KMS-11 (cell line): ENCODE data around the gene SDC4.

Experiments
- H2AFZ ChIP-seq: fragments of 200-600 bp; sonication (generic); 2 replicates; pipeline ENCODE4 v1.6.1; 2016; ENCODE audit warnings: antibody characterized with exemption, mixed run types, low read depth
- H3K27ac ChIP-seq: fragments of 200-600 bp; sonication (generic); 2 replicates; pipeline ENCODE4 v1.6.1; 2016; ENCODE audit warnings: mild to moderate bottlenecking, mixed run types
- H3K27me3 ChIP-seq: fragments of 200-600 bp; sonication (generic); 2 replicates; pipeline ENCODE4 v1.6.1; 2017; ENCODE audit warnings: mild to moderate bottlenecking, low read depth, mixed run types, moderate library complexity; ENCODE audit not compliant: insufficient read depth
- H3K36me3 ChIP-seq: fragments of 200-600 bp; sonication (generic); 2 replicates; pipeline ENCODE4 v1.6.1; 2017; ENCODE audit warnings: mild to moderate bottlenecking, mixed run types; ENCODE audit not compliant: insufficient read depth
- H3K4me1 ChIP-seq: fragments of 200-600 bp; sonication (generic); 2 replicates; pipeline ENCODE4 v1.6.1; 2016; ENCODE audit warnings: mild to moderate bottlenecking, low read depth, mixed run types; ENCODE audit not compliant: poor library complexity, severe bottlenecking
- H3K4me2 ChIP-seq: fragments of 200-600 bp; sonication (generic); 2 replicates; pipeline ENCODE4 v1.7.0; 2016; ENCODE audit warnings: mild to moderate bottlenecking, mixed run types
- H3K4me3 ChIP-seq: fragments of 200-600 bp; sonication (generic); IDR thresholded peaks from 2 replicates; pipeline ENCODE4 v1.6.1; 2017; ENCODE audit warnings: low read depth, low read length, mixed read lengths; ENCODE audit not compliant: insufficient read depth
- H3K79me2 ChIP-seq: fragments of 200-600 bp; sonication (generic); 2 replicates; pipeline ENCODE4 v1.6.1; 2016; ENCODE audit warnings: low read depth, mixed run types; ENCODE audit not compliant: insufficient read depth
- H3K9ac ChIP-seq: fragments of 200-600 bp; sonication (generic); 2 replicates; pipeline ENCODE4 v1.6.1; 2016; ENCODE audit warnings: mild to moderate bottlenecking, mixed run types
- H4K20me1 ChIP-seq: fragments of 200-600 bp; sonication (generic); 2 replicates; pipeline ENCODE4 v1.6.1; 2016; ENCODE audit warnings: mild to moderate bottlenecking, mixed run types; ENCODE audit not compliant: insufficient read depth
- TF ChIP-seq, protein P1 (sequence below): fragments of 200-600 bp; sonication (generic); conservative IDR thresholded peaks from 2 replicates; pipeline ENCODE4 v1.6.1; 2017; ENCODE audit warnings: low read depth, mild to moderate bottlenecking, antibody characterized with exemption, low read length, moderate library complexity, mixed read lengths

SDC4 gene

GRCh38 chr20:45363611-45364492 lies 15.6 kb upstream of the SDC4 start:
- TF ChIP-seq, protein P1, sequence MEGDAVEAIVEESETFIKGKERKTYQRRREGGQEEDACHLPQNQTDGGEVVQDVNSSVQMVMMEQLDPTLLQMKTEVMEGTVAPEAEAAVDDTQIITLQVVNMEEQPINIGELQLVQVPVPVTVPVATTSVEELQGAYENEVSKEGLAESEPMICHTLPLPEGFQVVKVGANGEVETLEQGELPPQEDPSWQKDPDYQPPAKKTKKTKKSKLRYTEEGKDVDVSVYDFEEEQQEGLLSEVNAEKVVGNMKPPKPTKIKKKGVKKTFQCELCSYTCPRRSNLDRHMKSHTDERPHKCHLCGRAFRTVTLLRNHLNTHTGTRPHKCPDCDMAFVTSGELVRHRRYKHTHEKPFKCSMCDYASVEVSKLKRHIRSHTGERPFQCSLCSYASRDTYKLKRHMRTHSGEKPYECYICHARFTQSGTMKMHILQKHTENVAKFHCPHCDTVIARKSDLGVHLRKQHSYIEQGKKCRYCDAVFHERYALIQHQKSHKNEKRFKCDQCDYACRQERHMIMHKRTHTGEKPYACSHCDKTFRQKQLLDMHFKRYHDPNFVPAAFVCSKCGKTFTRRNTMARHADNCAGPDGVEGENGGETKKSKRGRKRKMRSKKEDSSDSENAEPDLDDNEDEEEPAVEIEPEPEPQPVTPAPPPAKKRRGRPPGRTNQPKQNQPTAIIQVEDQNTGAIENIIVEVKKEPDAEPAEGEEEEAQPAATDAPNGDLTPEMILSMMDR: no peak
- Histone ChIP-seq H3K4me2 (peak overlapping the region; percentile 92), H3K79me2 (peaks cover 13% of the 10 kb centered on the region), H3K4me3 (no peak overlapping the region), H3K4me1 (peaks cover 42% of the 10 kb centered on the region), H4K20me1 (no peaks in the 10 kb centered on the region), H2AFZ (peak overlapping the region; percentile 83), H3K9ac (peak overlapping the region; percentile 80; the same call in 1 of the 2 replicates), H3K36me3 (no peaks in the 10 kb centered on the region), H3K27ac (peak overlapping the region; percentile 69; the same call in 1 of the 2 replicates), H3K27me3 (no peaks in the 10 kb centered on the region)

DNA sequence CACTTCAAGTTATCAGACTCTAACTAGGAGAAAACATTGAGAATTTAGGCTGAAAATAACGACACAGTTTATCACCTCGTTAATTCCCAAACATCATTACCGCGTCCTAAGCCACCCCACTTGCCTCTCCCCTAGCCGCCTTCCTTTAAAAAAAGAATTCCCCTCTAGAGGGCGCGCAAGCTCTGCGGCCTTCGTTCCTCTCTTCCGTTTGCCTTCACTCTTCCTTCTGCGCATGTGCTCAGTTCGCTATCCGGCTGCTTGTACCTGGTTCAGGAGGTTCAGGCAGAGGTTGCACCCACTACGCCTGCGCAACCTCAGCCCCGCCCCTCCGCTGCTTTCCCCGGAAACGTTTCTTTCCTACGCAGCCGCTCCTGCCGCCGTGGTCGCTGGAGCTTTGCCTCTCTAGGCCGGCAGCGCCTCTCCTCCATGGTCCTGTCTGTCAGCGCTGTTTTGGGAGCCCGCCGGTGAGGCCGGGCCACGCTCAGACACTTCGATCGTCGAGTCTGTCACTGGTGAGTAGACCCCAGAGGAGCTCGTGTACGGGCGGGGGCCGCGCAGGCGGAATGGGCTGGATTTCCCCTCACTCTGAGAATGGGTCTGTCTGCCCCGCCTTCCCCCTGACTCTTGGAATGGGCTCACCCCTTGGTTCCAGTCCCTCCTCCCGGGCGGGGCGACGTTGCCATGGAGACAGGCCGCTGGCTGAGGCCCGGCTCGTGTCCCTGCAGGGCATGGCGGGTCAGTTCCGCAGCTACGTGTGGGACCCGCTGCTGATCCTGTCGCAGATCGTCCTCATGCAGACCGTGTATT lies 14.8 kb upstream of the SDC4 start, which contains the start of gene SYS1:
SYS1 (plus strand) TSS at position 353 of the 807 bp plus-strand sequence; CDS start at position 729, 376 bp downstream.
- Histone ChIP-seq H3K79me2 (peaks cover 13% of the 10 kb centered on the region), H3K9ac (peak within 1 kb of the TSS; percentile 80), H3K4me2 (peak within 1 kb of the TSS; percentile 92), H3K4me1 (peaks cover 34% of the 10 kb centered on the region), H3K36me3 (no peaks in the 10 kb centered on the region), H2AFZ (peak within 1 kb of the TSS; percentile 83), H3K27me3 (no peaks in the 10 kb centered on the region), H4K20me1 (no peaks in the 10 kb centered on the region), H3K4me3 (no peak within 1 kb of the TSS), H3K27ac (peak within 1 kb of the TSS; percentile 69)
- TF ChIP-seq, protein P1: peak; percentile 83

- H3K79me2 ChIP-seq: peaks cover 13% of the 10 kb centered on the region
- H3K4me2 ChIP-seq: no peak overlapping the region
- no peak overlapping the region for H3K9ac ChIP-seq
- H3K36me3 ChIP-seq: no peaks in the 10 kb centered on the region
- no peaks in the 10 kb centered on the region for H3K27me3 ChIP-seq
- TF ChIP-seq, protein P1: no peak
- H2AFZ ChIP-seq: no peak overlapping the region
- peaks cover 22% of the 10 kb centered on the region for H3K4me1 ChIP-seq
- no peaks in the 10 kb centered on the region for H4K20me1 ChIP-seq
- no peak overlapping the region for H3K27ac ChIP-seq
- H3K4me3 ChIP-seq: no peak overlapping the region
These were observed 13.6 kb upstream of the SDC4 start for GRCh38 chr20:45361793-45362192.

- TF ChIP-seq, protein P1: no peak
- Histone ChIP-seq H3K79me2 (peaks cover 9% of the 10 kb centered on the region), H3K36me3 (no peaks in the 10 kb centered on the region), H3K27ac (no peak overlapping the region), H4K20me1 (no peaks in the 10 kb centered on the region), H3K27me3 (no peaks in the 10 kb centered on the region), H2AFZ (no peak overlapping the region), H3K4me1 (peaks cover 37% of the 10 kb centered on the region), H3K4me2 (no peak overlapping the region), H3K9ac (no peak overlapping the region), H3K4me3 (no peak overlapping the region)
These were observed 11.4 kb upstream of the SDC4 start for GRCh38 chr20:45359406-45360148.
